Jurkat, Clone E6-1 (cell line): ENCODE measurements around the gene TMPRSS5.

Experiments used
- DNase-seq: peaks from one replicate; pipeline ENCODE4 v3.0.0-alpha.2; 2011; ENCODE audit warnings: low read depth, low spot score
- H3K4me3 ChIP-seq: 2 replicates; pipeline ENCODE4 v1.5.1; 2011; ENCODE audit warnings: mild to moderate bottlenecking, low read length, control low read depth, moderate library complexity

Gene TMPRSS5

GRCh38 chr11:113701491-113701890 lies 4.6 kb downstream of the TMPRSS5 start:
- no peak overlapping the region for H3K4me3 ChIP-seq
- DNase-seq, result no peak

- DNase-seq, result no peak
- H3K4me3 ChIP-seq, result no peak overlapping the region
These were observed 7.6 kb downstream of the TMPRSS5 start for GRCh38 chr11:113698515-113698914.

DNA sequence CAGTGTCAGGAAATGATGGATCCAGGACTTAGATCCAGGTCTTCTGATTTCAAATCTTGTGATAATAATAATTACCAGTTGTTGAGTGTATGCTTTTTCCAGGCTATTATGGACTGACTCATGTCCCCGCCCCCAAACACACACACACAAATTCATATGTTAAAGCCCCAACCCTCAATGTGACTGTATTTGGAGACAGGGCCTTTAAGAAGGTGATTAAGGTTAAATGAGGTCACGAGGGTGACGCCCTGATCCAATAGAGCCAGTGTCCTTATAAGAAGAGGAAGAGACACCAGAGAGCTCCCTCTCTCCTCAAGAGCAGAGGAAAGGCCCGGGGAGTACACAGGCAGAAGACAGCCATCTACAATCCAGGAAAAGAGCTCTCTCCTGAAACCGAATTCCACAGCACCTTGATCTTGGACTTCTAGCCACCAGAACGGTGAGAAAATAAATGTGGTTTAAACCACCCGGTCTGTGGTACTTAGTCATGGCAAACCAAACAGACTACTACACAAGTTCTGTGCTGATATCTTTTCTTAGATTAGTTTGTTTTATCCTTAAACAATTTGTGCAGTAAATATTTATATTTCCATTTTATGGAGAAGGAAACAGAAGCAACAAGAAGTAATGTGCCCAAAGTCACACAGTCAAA lies 8.2 kb downstream of the TMPRSS5 start:
- H3K4me3 ChIP-seq, result no peak overlapping the region
- DNase-seq, result no peak

DNA sequence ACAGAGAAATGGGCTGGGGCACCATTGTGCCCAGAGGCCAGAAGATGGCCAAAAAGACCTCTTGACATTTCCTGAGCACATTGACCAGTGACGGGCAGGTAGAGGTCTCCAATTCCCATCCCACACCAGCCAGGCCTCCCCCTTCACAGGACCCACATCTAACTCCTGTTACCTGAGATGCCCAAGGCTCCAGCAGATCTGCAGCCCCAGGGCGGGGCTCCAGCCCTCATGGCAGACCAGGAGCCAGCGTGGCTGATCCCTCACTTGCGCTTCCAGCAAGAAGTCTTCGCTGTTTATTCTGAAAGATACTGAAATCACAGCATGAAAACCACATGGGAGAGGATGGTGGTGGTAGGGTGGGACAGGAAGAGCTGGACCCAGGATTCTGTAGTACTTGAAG lies 9.0 kb downstream of the TMPRSS5 start:
- DNase-seq, result no peak
- H3K4me3 ChIP-seq, result no peak overlapping the region

DNA sequence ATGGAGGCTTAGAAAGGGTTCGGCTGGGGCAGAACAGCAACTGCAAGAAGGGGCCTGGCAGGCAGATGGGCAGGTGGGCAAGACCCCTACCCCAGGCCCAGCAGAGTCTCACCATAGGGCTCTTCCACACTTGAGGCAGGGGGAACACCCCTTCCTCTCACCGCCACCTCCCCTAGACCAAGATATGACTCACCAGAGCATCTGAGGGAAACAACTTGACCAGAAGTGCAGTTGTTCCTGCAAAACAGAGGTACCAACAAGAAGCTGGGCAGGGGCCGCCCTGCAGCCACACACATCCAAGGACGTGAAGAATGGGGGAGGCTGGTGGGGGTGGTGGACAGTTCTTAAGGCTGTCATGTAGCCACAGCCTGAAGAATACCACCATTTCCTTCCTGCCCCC lies 10.9 kb downstream of the TMPRSS5 start:
- no peak overlapping the region for H3K4me3 ChIP-seq
- DNase-seq, result no peak

DNA sequence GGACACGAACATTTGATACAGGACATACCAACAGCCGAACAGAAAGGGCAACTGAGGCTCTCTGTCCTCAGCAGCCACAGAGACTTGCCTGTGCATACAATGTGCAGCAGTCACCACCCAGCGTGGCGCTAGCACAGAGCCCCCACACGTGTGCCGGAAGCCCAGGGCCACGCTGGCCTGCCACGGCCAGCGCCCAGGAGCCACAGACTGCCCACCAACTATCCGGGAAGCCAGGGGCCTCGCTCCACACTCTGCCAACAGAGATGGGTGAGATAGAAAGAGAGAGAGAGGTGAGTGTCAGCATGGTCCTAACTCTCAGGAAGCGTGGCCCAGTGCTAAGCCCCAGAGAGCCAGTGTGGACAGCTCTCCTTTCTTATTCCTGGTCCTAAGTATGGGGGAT lies 11.7 kb downstream of the TMPRSS5 start:
- H3K4me3 ChIP-seq, result no peak overlapping the region
- DNase-seq, result no peak

DNA sequence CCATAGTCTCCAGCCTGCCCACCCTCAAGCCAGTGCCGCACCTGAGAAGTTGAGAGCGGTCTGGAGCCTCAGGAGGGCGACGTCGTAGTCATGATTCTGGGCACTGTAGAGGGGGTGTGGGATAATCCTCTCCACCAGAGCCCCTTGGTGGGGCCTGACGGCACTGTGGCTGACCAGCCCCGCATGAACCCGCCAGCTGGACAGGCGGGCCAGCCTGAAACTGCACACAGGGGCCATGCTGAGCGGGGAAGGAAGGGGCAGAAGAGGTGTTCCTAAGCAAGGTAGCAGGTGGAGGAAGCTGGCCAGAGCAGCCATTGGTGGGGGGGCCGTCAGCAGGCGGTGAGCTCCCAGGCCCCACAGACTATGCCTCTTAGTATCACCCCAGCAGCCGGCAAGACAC lies 13.1 kb downstream of the TMPRSS5 start:
- DNase-seq, result no peak
- H3K4me3 ChIP-seq, result no peak overlapping the region

DNA sequence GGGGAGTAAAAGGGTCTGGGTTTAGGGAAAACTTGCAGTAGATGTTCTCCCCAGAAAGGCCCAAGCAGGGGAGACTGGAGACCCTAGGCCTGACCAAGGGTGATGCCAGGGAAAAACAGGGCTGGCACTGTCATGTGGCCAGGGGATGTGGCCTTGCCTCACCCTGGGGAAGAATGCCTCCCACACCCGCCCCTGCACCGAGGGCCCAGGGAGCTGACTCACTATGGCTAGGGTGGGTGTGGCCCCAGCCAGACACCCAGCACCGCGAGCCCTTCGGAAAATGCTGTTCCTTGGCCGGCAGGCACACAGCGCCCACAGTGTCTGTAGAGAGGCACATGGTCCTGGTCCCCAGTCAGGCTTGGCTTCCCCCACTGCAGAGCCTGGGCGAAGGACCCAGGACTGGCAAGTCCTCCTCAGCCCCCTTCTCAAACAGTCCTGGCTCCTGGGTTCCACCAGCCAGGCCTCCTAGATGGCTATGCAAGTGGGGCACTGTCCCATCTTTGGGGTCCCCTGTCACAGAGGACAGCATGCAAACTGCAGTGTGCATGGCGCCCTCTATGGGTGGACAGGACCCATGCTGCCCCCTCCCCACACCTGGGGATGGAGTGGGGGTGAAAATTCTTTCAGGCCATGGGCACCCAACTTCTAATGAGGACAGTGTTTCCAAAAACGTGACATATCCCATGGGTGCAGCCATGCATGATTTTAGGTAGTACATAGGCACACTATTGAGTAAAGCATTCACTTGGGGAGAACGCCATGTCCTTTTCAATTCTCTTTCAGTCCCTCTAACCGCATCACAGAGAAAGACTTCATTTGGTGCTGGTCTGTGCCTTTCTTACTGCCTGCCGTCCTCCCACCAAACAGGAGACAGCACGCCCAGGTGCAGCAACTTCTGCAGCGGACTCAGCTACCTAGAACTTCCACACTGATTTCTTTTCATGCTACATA lies 15.2 kb downstream of the TMPRSS5 start:
- H3K4me3 ChIP-seq, result no peak overlapping the region
- DNase-seq, result no peak

- no peak for DNase-seq
These were observed 16.1 kb downstream of the TMPRSS5 start for GRCh38 chr11:113689768-113690618.

GRCh38 chr11:113685654-113686359 lies 20.3 kb downstream of the TMPRSS5 start:
- H3K4me3 ChIP-seq, result no peak overlapping the region
- no peak for DNase-seq

More at GRCh38 chr11:113689768-113690618, 16.1 kb downstream of the TMPRSS5 start:
- H3K4me3 ChIP-seq, result no peak overlapping the region

- H3K4me3 ChIP-seq, result no peak overlapping the region
- DNase-seq, result no peak
These were observed 21.6 kb downstream of the TMPRSS5 start for GRCh38 chr11:113684496-113684895.

DNA sequence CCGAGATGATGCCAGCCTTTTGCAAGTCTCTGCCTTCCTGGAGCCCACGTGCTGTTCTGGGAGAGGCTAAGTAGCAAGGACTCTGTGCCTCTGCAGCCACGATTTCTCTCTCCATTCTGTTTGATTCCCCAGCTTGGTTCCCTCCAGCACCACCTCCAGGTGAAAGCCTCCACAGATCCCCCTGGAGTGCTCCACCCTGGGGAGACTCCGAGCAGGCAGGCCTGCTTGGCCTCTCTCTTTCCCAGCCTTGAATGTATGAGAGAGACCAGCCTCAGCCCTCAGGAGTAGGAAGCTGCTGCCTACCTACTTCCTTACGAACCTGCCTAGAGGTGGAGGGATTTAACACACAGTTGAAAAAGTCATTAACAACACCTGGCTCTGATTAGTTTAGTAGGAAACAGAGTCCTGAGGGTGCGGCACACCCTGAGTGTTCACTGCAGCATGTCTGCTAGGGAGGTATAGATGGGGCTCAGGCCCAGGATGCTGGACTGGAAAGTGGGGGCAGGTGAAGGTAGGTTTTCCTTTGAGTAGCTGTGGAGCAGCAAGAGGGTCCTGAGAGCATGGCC lies 22.5 kb downstream of the TMPRSS5 start:
- no peak overlapping the region for H3K4me3 ChIP-seq

DNA sequence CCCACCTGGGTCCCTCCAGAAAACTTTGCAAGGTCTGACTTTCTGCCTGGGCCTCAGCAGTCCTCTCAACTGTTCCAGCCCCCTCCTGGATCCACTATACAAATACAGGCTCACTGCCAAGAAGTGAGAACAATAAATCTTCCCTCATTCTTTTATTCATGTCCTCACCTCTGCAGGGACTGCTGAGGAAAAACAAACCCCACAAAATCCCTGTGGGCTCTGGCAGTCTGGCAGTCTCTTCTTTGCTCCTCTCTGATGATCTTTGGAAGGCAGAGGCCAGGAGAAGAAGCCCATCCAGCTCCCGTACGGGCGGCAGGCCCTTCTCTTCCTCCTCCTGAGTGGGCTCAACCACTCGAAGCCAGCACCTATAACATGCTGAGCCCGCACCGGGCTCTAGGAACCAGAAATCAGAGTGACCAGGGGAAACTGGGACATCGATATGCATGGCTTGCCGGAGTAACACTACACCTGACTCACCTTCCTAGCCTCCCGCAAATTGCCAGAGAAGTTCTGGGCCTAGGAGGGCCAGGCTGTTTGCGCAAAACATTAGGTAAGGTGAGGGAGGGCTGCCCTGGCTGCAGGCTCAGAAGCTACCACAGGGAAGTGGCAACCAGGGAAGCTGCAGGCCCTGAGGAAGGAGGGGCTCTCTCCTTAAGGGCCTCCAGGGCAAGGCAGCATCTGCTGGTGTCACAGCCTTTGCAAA lies 24.2 kb downstream of the TMPRSS5 start:
- DNase-seq, result no peak
- no peak overlapping the region for H3K4me3 ChIP-seq

More for the DNA sequence above, 22.5 kb downstream of the TMPRSS5 start:
- DNase-seq, result no peak

DNA sequence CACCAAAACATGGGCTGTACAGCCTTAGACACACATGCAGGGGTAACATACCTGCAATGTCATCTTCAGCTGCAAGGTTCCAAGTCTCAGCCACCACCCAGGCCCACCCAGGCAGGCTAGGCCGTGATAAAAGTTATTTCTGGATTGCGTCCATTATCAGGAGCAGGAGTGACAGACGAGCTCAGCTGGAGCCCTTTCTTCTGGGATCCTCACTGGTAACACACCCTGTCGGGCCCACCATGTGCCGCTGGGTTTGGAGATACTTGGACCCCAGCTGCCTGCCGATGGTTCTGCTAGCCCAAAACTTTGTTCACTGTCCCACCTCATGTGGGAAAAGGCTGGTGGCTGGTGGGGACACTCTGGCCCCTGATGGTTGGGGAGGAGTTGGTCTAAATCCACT lies 24.8 kb downstream of the TMPRSS5 start:
- no peak overlapping the region for H3K4me3 ChIP-seq
- no peak for DNase-seq

- no peak for DNase-seq
- no peak overlapping the region for H3K4me3 ChIP-seq
These were observed 28.4 kb downstream of the TMPRSS5 start for GRCh38 chr11:113677685-113678084.

DNA sequence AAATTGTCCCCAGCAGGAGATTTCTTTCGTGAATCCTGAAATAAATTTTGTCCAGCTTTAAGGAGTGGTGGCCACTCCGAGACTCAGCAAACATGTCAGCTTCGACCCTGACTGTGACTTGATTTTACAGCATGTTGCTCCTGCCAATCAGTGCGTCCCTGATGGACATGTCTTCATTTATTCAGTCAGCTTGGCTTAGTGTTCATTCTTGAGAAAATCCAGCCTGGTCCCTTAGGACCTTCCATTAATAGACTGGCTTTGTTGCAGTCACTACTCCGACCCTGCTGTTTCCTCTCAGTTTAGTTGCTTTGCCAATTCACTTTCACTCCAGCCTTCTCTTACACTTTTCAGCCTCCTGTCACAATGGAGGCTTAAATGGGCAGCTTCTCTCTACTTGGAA lies 30.5 kb downstream of the TMPRSS5 start:
- no peak overlapping the region for H3K4me3 ChIP-seq
- DNase-seq, result no peak

DNA sequence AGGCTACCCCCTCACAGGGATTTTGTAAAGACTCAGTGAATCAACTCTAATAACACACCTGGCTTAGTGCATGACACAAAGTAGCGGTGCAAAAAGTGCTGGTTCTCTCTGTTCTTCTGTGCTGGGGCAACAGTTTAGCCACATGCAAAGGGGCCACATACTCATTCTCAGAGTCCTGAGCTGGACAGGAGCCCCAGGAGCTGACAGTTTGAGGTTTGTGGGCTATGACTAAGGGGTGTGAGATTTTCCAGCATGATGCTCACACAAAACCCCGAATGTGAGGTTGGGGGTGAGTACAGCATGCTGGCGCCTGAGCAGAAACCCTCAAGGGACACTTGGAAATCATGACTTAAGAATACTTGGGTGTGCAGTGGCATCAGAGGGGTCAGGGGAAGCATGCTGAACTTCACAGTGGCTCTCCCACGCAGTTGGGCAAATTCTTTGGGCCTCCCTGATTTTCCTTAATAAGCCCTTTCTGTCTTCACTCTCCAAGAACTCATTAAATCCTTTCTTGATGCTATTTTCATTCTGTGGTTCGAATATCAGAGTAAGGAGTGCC lies 31.0 kb downstream of the TMPRSS5 start:
- no peak overlapping the region for H3K4me3 ChIP-seq
- DNase-seq, result no peak

DNA sequence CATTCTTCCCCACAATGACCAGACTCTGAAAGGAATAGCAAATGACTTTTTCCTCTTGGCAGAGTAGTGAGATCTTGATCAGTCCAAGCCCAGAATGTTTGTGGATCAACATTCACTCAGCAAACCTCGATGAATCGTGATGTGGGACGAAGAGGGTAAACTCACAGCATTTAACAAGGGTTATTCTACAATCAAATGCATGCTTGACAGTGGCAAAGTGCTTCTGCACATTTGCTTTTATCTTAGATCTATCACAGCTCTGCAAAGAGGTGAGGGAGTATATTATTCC lies 31.8 kb downstream of the TMPRSS5 start:
- DNase-seq, result no peak
- H3K4me3 ChIP-seq, result no peak overlapping the region
